ENCODE data around the gene UBB. TPM values are rescaled to one million over a fixed set of nuclear protein-coding genes. Genes with fewer than 3 reads are reported as not detected.

The UBB gene
- polyA plus RNA-seq, 1 donor from 2014 or later, result 2,318 TPM

DNA sequence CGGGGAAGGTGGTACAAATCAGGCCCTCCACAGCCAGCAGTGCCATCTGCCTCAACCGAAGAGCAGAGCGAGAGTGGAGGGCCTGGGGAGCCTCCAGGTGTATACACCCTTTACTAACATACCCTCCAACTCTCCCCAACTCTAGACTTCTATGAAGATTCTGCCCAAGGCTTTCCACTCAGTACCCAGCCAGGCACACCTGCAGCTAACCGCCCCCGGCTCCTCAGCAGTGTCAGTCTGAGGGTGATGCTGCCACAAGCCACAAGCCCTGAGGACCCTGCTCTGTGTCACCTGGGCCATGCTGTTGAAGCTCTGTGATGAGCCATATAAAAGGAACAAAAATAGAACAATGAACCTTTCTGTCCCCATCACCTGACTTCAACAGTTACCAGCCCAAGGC is 31.5 kb upstream of the UBB start:
- no peak for TF ChIP-seq RAD21 (conservative IDR thresholded peaks at IDR 0.05)
- TF ChIP-seq, protein P1, sequence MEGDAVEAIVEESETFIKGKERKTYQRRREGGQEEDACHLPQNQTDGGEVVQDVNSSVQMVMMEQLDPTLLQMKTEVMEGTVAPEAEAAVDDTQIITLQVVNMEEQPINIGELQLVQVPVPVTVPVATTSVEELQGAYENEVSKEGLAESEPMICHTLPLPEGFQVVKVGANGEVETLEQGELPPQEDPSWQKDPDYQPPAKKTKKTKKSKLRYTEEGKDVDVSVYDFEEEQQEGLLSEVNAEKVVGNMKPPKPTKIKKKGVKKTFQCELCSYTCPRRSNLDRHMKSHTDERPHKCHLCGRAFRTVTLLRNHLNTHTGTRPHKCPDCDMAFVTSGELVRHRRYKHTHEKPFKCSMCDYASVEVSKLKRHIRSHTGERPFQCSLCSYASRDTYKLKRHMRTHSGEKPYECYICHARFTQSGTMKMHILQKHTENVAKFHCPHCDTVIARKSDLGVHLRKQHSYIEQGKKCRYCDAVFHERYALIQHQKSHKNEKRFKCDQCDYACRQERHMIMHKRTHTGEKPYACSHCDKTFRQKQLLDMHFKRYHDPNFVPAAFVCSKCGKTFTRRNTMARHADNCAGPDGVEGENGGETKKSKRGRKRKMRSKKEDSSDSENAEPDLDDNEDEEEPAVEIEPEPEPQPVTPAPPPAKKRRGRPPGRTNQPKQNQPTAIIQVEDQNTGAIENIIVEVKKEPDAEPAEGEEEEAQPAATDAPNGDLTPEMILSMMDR (IDR thresholded peaks at IDR 0.05; ENCODE audit: poor library complexity, severe bottlenecking), result no peak
- TF ChIP-seq, protein P2, sequence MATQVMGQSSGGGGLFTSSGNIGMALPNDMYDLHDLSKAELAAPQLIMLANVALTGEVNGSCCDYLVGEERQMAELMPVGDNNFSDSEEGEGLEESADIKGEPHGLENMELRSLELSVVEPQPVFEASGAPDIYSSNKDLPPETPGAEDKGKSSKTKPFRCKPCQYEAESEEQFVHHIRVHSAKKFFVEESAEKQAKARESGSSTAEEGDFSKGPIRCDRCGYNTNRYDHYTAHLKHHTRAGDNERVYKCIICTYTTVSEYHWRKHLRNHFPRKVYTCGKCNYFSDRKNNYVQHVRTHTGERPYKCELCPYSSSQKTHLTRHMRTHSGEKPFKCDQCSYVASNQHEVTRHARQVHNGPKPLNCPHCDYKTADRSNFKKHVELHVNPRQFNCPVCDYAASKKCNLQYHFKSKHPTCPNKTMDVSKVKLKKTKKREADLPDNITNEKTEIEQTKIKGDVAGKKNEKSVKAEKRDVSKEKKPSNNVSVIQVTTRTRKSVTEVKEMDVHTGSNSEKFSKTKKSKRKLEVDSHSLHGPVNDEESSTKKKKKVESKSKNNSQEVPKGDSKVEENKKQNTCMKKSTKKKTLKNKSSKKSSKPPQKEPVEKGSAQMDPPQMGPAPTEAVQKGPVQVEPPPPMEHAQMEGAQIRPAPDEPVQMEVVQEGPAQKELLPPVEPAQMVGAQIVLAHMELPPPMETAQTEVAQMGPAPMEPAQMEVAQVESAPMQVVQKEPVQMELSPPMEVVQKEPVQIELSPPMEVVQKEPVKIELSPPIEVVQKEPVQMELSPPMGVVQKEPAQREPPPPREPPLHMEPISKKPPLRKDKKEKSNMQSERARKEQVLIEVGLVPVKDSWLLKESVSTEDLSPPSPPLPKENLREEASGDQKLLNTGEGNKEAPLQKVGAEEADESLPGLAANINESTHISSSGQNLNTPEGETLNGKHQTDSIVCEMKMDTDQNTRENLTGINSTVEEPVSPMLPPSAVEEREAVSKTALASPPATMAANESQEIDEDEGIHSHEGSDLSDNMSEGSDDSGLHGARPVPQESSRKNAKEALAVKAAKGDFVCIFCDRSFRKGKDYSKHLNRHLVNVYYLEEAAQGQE (IDR thresholded peaks at IDR 0.05; ENCODE audit: borderline replicate concordance), result no peak
- no peak for TF ChIP-seq EZH2 (IDR thresholded peaks at IDR 0.05; ENCODE audit: borderline replicate concordance, insufficient read depth, low read length, poor library complexity, severe bottlenecking)
- TF ChIP-seq TAF1 (IDR thresholded peaks at IDR 0.05; ENCODE audit: low read depth), result no peak
- no peak for TF ChIP-seq SMC3 (conservative IDR thresholded peaks at IDR 0.05; ENCODE audit: poor library complexity)
- TF ChIP-seq EP300 (conservative IDR thresholded peaks at IDR 0.05; ENCODE audit: poor library complexity, severe bottlenecking), result no peak
- TF ChIP-seq MXI1 (conservative IDR thresholded peaks at IDR 0.05; ENCODE audit: poor library complexity, severe bottlenecking), result no peak
- no peak for TF ChIP-seq POLR2AphosphoS5 (IDR thresholded peaks at IDR 0.05)
- peaks cover 15% of the 10 kb centered on the region for H3K36me3 ChIP-seq (ENCODE audit: insufficient read depth, low read length)
- H3K9me2 ChIP-seq (ENCODE audit: insufficient read depth, low read length), result no peaks in the 10 kb centered on the region
- H3K9me3 ChIP-seq (ENCODE audit: low read length), result no peaks in the 10 kb centered on the region
- H3F3A ChIP-seq (ENCODE audit: insufficient read depth, low read length, poor library complexity, severe bottlenecking), result peaks cover 5% of the 10 kb centered on the region
- no peak overlapping the region for H3K9ac ChIP-seq (ENCODE audit: low read length)
- H3K27me3 ChIP-seq (ENCODE audit: insufficient read depth, low read depth, low read length), result no peaks in the 10 kb centered on the region
- H3K79me2 ChIP-seq (replicated peaks; ENCODE audit: insufficient read depth, low read length), result peaks cover 36% of the 10 kb centered on the region
- H3K27ac ChIP-seq (ENCODE audit: low read length), result no peak overlapping the region
- no peak overlapping the region for H3K4me2 ChIP-seq (ENCODE audit: low read length)
- H4K20me1 ChIP-seq (ENCODE audit: insufficient read depth), result no peaks in the 10 kb centered on the region
- no peak overlapping the region for H3K4me3 ChIP-seq (ENCODE audit: low read length)
- no peak overlapping the region for H2AFZ ChIP-seq (ENCODE audit: low read depth, low read length)

DNA sequence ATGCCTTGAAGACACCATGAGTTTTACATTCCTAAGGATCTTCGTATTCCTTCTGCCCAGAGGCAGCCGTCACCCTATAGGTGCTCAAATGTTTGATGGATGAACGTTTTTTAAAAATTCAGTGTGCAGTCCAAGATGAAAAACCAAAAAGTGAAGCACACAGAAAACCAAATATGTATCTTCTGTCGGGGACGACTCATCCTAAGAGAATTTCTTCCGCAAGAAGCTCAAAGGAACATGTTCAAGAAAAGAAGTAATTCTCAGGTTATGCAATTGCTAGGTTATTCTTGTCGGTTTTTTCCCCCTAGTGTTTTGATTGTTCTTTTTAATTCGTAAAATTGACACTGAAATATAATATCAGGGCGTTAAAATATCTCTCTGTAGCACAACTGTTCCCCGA is 29.1 kb upstream of the UBB start:
- TF ChIP-seq POLR2AphosphoS5 (IDR thresholded peaks at IDR 0.05), result no peak
- TF ChIP-seq TAF1 (IDR thresholded peaks at IDR 0.05; ENCODE audit: low read depth), result no peak
- TF ChIP-seq, protein P1 (IDR thresholded peaks at IDR 0.05; ENCODE audit: poor library complexity, severe bottlenecking), result no peak
- TF ChIP-seq RAD21 (conservative IDR thresholded peaks at IDR 0.05), result no peak
- peak overlapping the region; percentile 96 for H3K9ac ChIP-seq (ENCODE audit: low read length)
- no peaks in the 10 kb centered on the region for H3K9me2 ChIP-seq (ENCODE audit: insufficient read depth, low read length)
- H3F3A ChIP-seq (ENCODE audit: insufficient read depth, low read length, poor library complexity, severe bottlenecking), result peaks cover 5% of the 10 kb centered on the region
- H3K4me3 ChIP-seq (ENCODE audit: low read length), result peak overlapping the region; percentile 73
- H3K79me2 ChIP-seq (replicated peaks; ENCODE audit: insufficient read depth, low read length), result peaks cover 36% of the 10 kb centered on the region
- H3K27ac ChIP-seq (ENCODE audit: low read length), result peak overlapping the region; percentile 97
- H3K36me3 ChIP-seq (ENCODE audit: insufficient read depth, low read length), result peaks cover 4% of the 10 kb centered on the region
- H4K20me1 ChIP-seq (ENCODE audit: insufficient read depth), result no peaks in the 10 kb centered on the region
- no peaks in the 10 kb centered on the region for H3K27me3 ChIP-seq (ENCODE audit: insufficient read depth, low read depth, low read length)
- peak overlapping the region; percentile 64 for H3K4me2 ChIP-seq (ENCODE audit: low read length)
- no peaks in the 10 kb centered on the region for H3K9me3 ChIP-seq (ENCODE audit: low read length)
- H2AFZ ChIP-seq (ENCODE audit: low read depth, low read length), result peak overlapping the region; percentile 92
